ENCODE data around the gene TAS1R2.

The TAS1R2 gene

GRCh38 chr1:18793164-18793563, 66.3 kb downstream of the TAS1R2 start:
- ChIA-PET CTCF (no interaction called here), POLR2A (no interaction called here)
- TF ChIP-seq CTCF (IDR thresholded peaks at IDR 0.05; ENCODE audit: insufficient read depth, low read length, missing control alignments), result no peak
- no peak overlapping the region for H3K4me3 ChIP-seq (ENCODE audit: low read depth, low read length)
- DNase-seq (ENCODE audit: low read depth, low spot score), result no peak

GRCh38 chr1:18792747-18793146, 66.7 kb downstream of the TAS1R2 start:
- no peak overlapping the region for H3K4me3 ChIP-seq (ENCODE audit: low read depth, low read length)
- no peak for TF ChIP-seq CTCF (IDR thresholded peaks at IDR 0.05; ENCODE audit: insufficient read depth, low read length, missing control alignments)
- ChIA-PET CTCF (no interaction called here), POLR2A (no interaction called here)
- no peak for DNase-seq (ENCODE audit: low read depth, low spot score)

All from AG04449 (cell line).